LoVo (cell line): ENCODE data around the gene TEKTIP1.

Source experiments
- DNase-seq: peaks from one replicate; pipeline ENCODE4 v3.0.0-alpha.2; 2016; ENCODE audit warnings: low spot score

Gene TEKTIP1

GRCh38 chr19:3585301-3586126, 46.5 kb downstream of the TEKTIP1 start, which contains the start of gene GIPC3:
Gene GIPC3 (plus strand): TSS chr19:3585478. CDS start chr19:3585598, 120 bp downstream.
- no peak for DNase-seq

DNA sequence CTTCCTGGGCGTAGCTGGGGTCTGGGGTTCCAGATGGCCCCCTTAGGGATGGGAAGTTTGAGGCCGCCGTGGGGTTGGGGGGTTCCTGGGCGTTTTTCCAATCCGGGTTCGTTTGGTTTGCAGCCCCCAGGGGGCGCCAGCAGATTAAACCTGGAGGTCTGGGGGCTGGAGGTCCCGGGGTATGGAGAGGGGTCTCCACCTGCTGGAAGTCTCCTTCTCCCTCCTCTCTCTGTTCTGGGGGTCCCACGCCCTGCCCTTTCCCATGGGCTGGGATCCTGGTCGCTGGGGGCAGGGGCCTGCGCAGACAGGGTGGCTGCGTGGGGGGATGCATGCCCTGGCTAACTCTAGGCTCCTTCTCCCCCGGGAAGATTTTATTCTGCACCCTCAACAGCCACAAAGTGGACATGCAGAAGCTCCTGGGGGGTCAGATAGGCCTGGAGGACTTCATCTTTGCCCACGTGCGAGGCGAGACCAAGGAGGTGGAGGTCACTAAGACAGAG, 47.2 kb downstream of the TEKTIP1 start:
- DNase-seq = no peak

GRCh38 chr19:3586707-3587346, 47.9 kb downstream of the TEKTIP1 start:
- no peak for DNase-seq

DNA sequence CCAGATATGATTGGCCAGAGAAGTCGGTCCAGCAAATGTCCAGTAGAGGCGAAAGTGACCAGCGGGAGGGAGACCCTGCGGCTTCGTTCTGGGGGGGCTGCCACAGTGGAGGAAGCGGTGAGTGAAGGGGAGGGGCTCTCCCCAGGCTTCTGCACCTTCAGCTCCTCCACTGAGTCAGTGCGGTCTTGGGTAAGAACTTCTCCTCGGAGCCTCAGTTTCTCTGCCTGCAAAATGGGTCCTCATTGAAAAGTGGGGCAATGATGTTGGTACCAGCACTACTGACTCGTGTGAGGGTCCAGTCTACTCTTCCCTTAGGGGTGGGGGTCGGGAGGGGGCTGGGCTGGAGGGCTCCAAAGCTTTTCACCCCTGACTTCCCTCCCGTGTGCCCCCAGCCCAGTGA, 50.5 kb downstream of the TEKTIP1 start:
- no peak for DNase-seq

DNA sequence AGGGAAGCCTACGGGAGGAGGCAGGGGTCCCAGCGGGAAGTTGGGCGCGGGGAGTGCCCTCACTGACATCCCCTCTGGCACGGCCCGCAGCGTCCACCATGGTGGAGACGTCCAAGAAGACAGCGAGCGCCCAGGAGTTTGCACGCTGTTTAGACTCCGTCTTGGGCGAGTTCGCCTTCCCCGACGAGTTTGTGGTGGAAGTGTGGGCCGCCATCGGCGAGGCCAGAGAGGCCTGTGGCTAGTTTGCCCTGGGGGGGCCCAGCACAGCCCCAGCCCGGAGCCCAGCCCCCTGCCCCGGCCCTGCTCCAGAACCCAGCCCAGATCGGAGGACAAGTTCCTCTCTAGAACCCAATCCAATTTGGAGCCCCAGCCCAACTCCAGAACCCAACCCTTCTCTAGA, 51.0 kb downstream of the TEKTIP1 start:
- DNase-seq = no peak

- no peak for DNase-seq
Observed at GRCh38 chr19:3590991-3591659, 52.2 kb downstream of the TEKTIP1 start.

DNA sequence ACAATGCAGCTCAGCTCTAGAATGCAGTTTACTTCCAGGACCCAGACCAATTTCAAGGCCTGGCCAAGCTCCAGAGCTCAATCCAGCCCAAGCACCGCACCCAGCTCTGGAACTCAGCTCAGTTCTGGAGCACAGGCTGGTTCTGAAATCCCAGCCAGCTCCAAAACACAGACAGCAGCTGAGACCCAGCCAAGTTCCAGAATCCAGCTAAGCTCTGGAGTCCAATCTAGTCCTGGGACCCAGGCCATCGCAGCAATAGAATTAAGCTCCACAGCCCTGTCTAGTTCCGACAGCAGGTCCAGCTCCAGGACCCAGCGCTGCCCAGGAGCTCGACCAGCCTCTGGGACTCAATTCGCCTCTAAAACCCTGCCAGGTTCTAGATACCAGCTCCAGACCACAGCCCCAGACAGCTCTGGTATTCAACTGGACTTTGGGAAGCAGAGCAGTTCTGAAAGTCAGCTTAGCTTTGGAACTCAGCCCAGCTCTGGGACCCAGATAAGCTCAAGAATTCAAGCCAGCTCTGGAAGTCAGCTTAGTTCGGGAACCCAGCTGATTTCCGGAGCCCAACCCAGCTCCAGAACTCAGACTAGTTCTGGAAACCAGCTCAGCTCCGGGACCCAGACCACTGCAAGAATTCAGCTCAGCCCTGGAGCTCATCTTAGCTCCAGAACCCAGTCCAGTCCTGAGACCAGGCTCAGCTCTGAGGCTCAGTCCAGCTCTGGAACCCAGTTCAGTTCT, 53.1 kb downstream of the TEKTIP1 start:
- no peak for DNase-seq

DNA sequence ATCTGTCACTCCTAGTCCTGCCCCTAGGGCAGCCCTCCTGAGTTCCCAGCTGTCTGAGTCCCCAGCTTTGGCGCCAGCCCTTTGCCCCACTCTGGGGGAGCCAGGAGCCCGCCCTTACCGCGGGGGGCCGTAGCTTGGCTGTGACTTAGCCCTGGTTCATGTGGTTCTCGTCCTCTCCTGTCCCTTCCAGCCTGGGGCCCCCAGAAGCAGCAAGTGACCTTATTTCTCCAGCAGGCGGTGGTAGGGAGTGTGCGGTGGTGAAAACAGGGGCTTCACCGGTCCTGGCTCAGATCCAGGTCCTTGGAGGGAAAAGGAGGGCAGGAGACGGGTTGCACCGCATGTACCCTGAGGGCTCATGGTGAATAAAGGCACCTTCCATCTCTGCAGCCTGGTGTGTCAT, 54.2 kb downstream of the TEKTIP1 start:
- DNase-seq = no peak
